Measurements from ENCODE around the gene FHL1.

DNA sequence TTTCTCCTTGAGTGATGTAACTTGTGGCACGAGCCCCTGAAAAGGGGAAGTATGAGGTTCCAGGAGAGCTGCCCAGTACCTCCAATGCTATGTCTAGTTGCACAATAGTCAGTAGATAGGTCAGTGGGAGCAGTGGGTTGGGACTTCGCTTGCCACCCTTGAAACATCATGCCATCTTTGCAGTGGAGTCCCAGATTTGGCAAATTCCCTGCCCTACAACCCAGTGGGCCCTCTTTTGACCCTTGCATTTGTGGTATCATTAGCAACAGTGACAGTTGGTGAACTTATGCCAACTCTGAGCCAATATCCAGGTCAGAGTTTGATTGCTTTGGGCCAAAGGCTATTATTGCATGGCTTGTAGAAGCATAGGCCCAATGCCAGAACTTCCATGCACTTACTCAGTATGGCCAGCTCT, 12.3 kb downstream of the FHL1 start:
- TF ChIP-seq, protein P1, sequence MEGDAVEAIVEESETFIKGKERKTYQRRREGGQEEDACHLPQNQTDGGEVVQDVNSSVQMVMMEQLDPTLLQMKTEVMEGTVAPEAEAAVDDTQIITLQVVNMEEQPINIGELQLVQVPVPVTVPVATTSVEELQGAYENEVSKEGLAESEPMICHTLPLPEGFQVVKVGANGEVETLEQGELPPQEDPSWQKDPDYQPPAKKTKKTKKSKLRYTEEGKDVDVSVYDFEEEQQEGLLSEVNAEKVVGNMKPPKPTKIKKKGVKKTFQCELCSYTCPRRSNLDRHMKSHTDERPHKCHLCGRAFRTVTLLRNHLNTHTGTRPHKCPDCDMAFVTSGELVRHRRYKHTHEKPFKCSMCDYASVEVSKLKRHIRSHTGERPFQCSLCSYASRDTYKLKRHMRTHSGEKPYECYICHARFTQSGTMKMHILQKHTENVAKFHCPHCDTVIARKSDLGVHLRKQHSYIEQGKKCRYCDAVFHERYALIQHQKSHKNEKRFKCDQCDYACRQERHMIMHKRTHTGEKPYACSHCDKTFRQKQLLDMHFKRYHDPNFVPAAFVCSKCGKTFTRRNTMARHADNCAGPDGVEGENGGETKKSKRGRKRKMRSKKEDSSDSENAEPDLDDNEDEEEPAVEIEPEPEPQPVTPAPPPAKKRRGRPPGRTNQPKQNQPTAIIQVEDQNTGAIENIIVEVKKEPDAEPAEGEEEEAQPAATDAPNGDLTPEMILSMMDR (IDR thresholded peaks at IDR 0.05; ENCODE audit: borderline replicate concordance, extremely low read depth, low read length, poor library complexity, severe bottlenecking), result no peak
- no peak for TF ChIP-seq EZH2 (IDR thresholded peaks at IDR 0.05; ENCODE audit: borderline replicate concordance, low read depth, low read length, severe bottlenecking)
